ENCODE measurements around the gene CHST9. TPM values are rescaled to one million over a fixed set of nuclear protein-coding genes. Genes with fewer than 3 reads are reported as not detected.
"Not testable (repeated sequence)": the region's sequence is repeated elsewhere in the genome, so short reads cannot be mapped to it uniquely, and the experiment has no call there.

The CHST9 gene
- total RNA-seq, 1 donor from 2014 or later: 0.32 TPM

DNA sequence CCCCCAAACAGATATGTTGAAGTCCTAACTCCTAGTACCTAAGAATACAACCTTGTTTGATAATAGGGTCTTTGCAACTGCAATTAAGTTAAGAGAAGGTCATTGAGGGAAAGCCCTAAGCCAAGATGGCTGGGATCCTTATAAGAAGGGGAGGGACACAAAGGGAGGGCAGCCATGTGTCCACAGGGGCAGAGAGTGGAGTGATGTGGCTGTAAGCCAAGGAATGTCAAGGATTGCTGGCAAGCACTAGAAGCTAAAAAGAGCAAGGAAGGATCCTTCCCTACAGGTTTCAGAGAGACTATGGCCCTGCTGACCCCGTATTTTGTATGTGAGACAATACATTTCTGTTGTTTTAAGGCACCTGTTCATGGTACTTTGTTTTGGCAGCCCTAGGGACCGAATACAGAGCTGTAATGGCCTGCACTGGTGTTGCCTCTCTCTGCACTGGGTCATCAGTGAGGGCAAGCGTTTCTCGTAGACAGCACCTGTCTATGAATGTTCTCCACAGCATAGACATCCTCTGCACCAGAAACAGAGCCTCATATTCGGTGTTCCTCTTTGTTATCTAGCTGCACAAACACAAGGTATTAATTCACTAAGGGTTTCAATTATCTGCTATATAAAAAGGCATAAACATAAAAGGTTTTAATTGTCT, 244.2 kb downstream of the CHST9 start:
- Mint-ChIP-seq H3K27me3 (ENCODE audit: unreplicated experiment) (peaks cover 3% of the 10 kb centered on the region), H3K4me3 (ENCODE audit: unreplicated experiment) (no peak overlapping the region), H3K9me3 (ENCODE audit: unreplicated experiment) (peaks cover 2% of the 10 kb centered on the region), H3K4me1 (ENCODE audit: unreplicated experiment) (no peaks in the 10 kb centered on the region), H3K36me3 (ENCODE audit: unreplicated experiment) (no peaks in the 10 kb centered on the region), H3K27ac (ENCODE audit: unreplicated experiment) (no peak overlapping the region)
- no peak for DNase-seq (ENCODE audit: extremely low spot score, unreplicated experiment)
- TF ChIP-seq, protein P1, sequence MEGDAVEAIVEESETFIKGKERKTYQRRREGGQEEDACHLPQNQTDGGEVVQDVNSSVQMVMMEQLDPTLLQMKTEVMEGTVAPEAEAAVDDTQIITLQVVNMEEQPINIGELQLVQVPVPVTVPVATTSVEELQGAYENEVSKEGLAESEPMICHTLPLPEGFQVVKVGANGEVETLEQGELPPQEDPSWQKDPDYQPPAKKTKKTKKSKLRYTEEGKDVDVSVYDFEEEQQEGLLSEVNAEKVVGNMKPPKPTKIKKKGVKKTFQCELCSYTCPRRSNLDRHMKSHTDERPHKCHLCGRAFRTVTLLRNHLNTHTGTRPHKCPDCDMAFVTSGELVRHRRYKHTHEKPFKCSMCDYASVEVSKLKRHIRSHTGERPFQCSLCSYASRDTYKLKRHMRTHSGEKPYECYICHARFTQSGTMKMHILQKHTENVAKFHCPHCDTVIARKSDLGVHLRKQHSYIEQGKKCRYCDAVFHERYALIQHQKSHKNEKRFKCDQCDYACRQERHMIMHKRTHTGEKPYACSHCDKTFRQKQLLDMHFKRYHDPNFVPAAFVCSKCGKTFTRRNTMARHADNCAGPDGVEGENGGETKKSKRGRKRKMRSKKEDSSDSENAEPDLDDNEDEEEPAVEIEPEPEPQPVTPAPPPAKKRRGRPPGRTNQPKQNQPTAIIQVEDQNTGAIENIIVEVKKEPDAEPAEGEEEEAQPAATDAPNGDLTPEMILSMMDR (IDR thresholded peaks at IDR 0.05): no peak

DNA sequence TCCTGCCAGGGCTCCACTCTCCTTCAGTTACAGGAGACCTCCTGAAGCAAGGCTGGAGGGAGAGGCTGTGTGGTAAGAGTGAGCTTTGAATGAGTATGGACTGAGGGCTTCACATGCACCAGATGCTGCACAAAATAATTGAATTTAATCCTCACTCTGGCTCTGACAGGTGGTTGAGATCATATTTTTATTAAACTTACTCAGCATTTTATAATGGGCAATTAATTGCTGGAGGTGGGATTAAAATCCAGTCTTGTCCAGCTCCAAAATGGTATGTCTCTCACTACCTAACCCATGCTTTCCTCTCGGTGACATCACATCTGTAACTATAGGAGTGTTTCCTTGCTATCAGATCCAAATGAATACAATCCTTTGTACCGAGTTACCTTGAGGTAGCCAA, 253.4 kb downstream of the CHST9 start:
- H3K27me3 Mint-ChIP-seq (ENCODE audit: unreplicated experiment): no peaks in the 10 kb centered on the region
- no peaks in the 10 kb centered on the region for H3K36me3 Mint-ChIP-seq (ENCODE audit: unreplicated experiment)
- no peak for DNase-seq (ENCODE audit: extremely low spot score, unreplicated experiment)
- TF ChIP-seq, protein P1 (IDR thresholded peaks at IDR 0.05): no peak
- H3K27ac Mint-ChIP-seq (ENCODE audit: unreplicated experiment): no peak overlapping the region
- H3K9me3 Mint-ChIP-seq (ENCODE audit: unreplicated experiment): no peaks in the 10 kb centered on the region
- no peaks in the 10 kb centered on the region for H3K4me1 Mint-ChIP-seq (ENCODE audit: unreplicated experiment)
- no peak overlapping the region for H3K4me3 Mint-ChIP-seq (ENCODE audit: unreplicated experiment)

DNA sequence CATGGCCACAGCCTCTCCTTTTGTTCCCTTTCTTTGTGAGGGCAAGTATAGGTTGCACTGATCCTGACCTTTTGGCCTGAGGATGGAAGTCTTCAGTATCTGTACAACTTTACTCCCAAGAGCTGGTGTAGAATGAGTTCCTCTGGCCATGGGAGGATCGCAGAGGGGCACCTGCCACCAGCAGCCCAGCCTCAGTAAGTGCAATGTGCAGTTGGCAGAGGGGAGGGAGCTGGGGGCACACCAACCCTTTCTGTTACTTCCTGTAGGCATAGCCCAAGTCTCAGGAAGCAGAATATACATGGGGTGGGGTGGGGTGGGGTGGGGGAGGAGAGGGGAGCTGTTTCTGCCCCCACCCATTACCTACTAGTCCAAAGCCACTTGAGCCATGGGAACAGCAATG, 254.5 kb downstream of the CHST9 start:
- peaks cover 2% of the 10 kb centered on the region for H3K27me3 Mint-ChIP-seq (ENCODE audit: unreplicated experiment)
- no peaks in the 10 kb centered on the region for H3K4me1 Mint-ChIP-seq (ENCODE audit: unreplicated experiment)
- H3K36me3 Mint-ChIP-seq (ENCODE audit: unreplicated experiment): no peaks in the 10 kb centered on the region
- no peak overlapping the region for H3K4me3 Mint-ChIP-seq (ENCODE audit: unreplicated experiment)
- TF ChIP-seq, protein P1 (IDR thresholded peaks at IDR 0.05): no peak
- DNase-seq (ENCODE audit: extremely low spot score, unreplicated experiment): no peak
- no peaks in the 10 kb centered on the region for H3K9me3 Mint-ChIP-seq (ENCODE audit: unreplicated experiment)
- H3K27ac Mint-ChIP-seq (ENCODE audit: unreplicated experiment): no peak overlapping the region

DNA sequence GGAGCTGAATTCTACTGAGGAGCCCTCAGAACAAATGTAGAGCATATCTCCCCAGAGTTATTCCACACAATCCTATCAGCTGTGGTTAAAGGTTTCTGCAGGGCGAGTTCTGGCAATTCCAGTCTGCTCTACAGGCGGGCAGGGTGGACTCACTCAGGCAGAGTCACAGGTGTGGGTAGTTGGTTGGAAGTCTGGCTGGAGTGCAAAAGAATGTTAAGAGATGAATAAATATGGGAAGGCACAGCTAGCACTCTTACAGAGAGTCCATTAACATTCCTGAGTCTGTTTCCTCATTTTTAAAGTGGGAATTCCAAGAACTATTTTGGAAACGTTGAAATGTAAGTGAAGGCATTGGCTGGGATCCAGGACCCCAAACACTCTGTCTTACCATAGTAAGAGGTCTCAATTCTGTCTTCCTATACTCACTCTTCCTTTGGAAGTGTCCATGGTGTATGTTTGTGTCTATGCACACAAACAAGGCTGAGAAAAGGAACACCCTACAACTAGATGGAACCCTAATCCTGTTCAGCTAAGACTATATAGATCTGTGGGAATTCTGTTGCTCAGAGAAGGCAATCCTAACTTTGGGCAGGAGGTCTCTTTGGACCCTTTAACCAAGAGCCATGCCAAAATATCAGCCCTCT, 256.3 kb downstream of the CHST9 start:
- TF ChIP-seq, protein P1 (IDR thresholded peaks at IDR 0.05): no peak
- H3K27me3 Mint-ChIP-seq (ENCODE audit: unreplicated experiment): peaks cover 2% of the 10 kb centered on the region
- H3K36me3 Mint-ChIP-seq (ENCODE audit: unreplicated experiment): no peaks in the 10 kb centered on the region
- no peak overlapping the region for H3K27ac Mint-ChIP-seq (ENCODE audit: unreplicated experiment)
- no peaks in the 10 kb centered on the region for H3K9me3 Mint-ChIP-seq (ENCODE audit: unreplicated experiment)
- no peaks in the 10 kb centered on the region for H3K4me1 Mint-ChIP-seq (ENCODE audit: unreplicated experiment)
- no peak overlapping the region for H3K4me3 Mint-ChIP-seq (ENCODE audit: unreplicated experiment)
- no peak for DNase-seq (ENCODE audit: extremely low spot score, unreplicated experiment)

DNA sequence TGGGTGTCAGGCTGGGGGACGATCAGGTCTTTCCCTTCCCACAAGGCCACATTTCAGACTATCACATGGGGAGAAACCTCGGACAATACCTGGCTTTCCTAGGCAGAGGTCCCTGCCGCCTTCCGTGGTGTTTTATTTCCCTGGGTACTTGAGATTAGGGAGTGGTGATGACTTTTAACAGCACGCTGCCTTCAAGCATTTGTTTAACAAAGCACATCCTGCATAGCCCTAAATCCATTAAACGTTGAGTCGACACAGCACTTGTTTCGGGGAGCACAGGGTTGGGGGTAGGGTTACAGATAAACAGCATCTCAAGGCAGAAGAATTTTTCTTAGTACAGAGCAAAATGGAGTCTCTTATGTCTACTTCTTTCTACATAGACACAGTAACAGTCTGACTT, 257.3 kb downstream of the CHST9 start:
- H3K9me3 Mint-ChIP-seq (ENCODE audit: unreplicated experiment); H3K27ac Mint-ChIP-seq (ENCODE audit: unreplicated experiment); H3K4me1 Mint-ChIP-seq (ENCODE audit: unreplicated experiment); H3K4me3 Mint-ChIP-seq (ENCODE audit: unreplicated experiment); H3K36me3 Mint-ChIP-seq (ENCODE audit: unreplicated experiment); H3K27me3 Mint-ChIP-seq (ENCODE audit: unreplicated experiment); DNase-seq (ENCODE audit: extremely low spot score, unreplicated experiment): not testable (repeated sequence)

Measured in osteocyte (in vitro differentiated cells).